NCI-H2081 treated with DMSO at 0.1 percent for 48 hours (cell line): Measurements from ENCODE around the gene ZFAND2A.
"Not testable (repeated sequence)": the region's sequence is repeated elsewhere in the genome, so short reads cannot be mapped to it uniquely, and the experiment has no call there.

ENCODE experiments used
- DNase-seq: peaks from one replicate; lab custom pipeline; 2025; lab: John Stamatoyannopoulos, UW

Gene ZFAND2A

DNA sequence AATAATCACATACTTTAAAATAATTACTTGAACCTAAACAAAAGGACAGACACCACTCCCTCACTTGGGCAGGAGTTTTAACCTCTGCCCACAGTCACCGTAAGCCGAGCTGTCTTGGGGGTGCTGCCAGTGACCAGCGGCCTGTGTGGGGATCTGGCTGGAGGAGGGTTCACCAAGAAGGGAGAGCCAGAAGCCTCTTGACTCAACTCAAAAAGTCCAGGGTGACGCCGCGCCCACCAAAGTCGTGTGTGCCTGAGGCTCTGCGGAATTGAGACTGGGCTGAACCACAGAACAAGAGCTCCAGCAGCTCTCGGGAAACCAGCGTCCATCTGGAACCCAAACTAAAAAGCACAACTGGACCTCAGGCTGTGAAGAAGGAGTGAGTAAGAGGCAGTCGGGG is 35.8 kb downstream of the ZFAND2A start:
- DNase-seq, result no peak

DNA sequence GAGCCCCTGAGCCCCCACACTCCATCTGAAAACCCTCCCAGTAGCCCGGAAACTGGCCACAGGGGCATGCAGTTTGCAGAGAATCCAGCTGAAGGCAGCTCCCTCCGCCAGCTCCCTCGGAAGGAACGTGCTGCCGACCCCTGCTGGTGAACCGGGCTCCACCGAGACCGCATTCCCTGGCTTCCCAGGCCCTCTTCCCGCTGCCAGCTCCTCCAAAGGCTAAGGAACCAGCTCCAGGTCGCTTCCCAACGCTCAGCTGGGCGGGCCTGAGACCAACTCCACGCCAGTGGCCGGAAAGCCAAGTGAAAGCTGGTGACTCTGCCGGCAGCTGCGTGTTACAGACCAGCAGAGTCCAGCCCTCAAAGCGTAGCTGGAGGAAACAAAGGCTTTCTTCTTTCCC is 36.3 kb downstream of the ZFAND2A start:
- no peak for DNase-seq

DNA sequence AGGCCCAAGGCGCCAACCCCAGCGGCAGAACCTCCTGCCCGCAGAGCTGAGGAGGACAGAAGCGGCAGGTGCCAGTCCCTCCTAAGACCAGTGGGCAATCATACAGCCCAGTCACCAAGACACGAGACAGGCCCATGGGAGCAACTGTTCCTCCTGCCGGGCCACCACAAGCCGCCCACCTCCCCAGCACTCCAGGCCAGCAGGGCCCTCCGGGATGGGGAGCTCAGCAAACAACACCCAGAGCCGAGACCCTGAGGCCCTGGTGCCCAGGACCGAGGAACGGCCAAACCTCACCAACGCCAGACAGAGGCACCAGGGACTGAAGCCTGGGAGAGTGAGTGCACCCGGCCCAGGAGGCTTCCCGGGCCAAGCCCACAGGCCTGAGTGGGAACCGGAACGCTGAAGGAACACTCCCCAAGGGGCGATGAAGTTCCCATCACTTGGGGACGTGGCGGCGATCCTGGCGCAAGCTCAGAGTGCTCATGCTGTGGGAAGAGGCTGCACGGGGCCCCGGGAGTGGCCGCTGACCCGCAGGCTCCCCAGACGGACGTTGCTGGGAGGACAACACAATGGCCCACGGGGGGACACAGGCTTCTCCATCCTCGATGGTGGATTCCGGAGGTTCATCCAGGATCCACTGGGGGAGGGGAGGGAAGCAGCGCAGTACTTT is 37.0 kb downstream of the ZFAND2A start:
- DNase-seq, result no peak

GRCh38 chr7:1121886-1122831 is 37.8 kb downstream of the ZFAND2A start:
- no peak for DNase-seq

DNA sequence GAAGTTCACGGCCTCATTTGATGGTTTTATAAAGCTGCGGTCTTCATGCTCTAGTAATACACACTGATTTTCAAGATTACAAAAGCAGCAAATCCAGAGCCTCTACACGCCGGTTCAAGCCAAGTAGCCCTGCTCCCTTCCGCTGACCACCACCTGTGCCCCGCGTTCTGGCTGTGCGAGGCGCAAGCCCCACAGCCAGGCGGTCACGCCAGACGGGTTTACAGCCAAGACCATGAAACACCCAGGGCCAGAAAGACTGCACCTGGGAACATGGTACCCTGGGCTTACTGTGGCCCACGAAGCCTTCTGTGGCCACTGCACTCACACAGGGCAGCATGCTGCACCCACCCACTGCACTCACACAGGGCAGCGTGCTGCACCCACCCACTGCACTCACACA is 38.5 kb downstream of the ZFAND2A start:
- DNase-seq, result no peak

DNA sequence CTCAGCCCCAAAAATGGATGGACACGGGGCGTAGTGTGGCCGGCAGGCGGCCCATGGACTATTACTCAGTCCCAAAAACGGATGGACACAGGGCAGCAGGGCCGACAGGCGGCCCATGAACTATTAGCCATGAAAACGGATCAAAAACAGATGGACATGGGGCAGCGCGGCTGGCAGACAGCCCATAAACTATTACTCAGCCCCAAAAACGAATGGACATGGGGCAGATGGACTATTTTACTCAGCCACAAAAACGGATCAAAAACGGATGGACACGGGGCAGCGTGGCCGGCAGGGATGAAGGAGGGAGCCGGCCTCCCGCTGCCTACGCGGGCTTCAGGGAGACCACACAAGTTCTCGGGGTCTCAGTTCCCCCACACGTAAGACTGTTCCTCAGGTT is 39.2 kb downstream of the ZFAND2A start:
- DNase-seq, result no peak

DNA sequence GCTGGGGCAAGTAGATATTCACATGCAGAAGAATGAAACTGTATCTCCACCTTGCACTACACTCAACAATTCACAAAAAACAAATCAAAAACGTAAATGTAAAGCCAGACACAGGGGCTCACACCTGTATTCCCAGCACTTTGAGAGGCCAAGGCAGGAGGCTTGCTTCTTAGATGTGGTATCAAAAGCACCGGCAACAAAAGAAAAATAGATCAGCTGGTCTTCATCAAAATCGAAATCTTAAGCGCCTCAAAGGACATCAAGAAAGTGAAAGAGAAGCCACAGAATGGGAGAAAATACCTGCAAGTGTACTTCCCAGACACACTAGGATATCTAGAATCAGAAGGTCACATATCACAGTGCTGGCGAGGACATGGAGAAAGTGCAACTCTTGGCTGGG is 40.8 kb downstream of the ZFAND2A start:
- no peak for DNase-seq

DNA sequence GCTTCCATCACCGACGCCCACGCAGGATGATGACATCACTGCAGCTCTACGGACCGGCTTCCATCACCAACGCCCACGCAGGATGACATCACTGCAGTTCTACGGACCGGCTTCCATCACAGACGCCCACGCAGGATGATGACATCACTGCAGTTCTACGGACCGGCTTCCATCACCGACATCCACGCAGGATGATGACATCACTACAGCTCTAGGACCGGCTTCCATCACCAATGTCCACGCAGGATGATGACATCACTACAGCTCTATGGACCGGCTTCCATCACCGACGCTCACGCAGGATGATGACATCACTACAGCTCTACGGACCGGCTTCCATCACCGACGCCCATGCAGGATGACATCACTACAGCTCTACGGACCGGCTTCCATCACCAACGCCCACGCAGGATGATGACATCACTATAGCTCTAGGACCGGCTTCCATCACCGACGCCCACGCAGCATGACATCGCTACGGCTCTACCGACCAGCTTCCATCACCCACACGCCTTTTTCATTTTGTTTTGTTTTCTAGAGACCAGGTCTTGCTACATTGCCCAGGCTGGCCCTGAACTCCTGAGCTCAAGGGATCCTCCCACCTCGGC is 42.6 kb downstream of the ZFAND2A start:
- no peak for DNase-seq

- not testable (repeated sequence) for DNase-seq
Measured at GRCh38 chr7:1116383-1117008, 43.5 kb downstream of the ZFAND2A start.

GRCh38 chr7:1115171-1116045 is 44.6 kb downstream of the ZFAND2A start:
- not testable (repeated sequence) for DNase-seq

DNA sequence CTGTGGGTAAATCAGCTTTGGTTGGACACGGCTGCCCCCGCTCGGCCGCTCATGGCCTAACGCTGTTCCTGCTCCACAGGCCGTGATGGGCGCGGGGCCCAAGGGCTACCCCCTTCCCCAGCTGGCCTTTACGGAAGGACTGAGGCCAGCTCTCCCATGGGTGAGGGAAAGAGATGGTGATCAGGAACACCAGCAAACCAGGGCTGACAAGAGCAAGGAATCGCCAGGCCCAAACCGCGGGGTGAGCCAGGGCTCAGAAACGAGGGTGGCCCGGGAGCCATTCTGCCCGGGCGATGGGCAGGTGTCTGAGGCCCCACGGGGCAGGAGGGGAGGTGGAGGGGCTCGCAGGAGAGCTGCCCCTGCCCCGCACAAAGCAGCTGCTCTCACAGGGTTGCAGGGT is 45.5 kb downstream of the ZFAND2A start:
- no peak for DNase-seq

DNA sequence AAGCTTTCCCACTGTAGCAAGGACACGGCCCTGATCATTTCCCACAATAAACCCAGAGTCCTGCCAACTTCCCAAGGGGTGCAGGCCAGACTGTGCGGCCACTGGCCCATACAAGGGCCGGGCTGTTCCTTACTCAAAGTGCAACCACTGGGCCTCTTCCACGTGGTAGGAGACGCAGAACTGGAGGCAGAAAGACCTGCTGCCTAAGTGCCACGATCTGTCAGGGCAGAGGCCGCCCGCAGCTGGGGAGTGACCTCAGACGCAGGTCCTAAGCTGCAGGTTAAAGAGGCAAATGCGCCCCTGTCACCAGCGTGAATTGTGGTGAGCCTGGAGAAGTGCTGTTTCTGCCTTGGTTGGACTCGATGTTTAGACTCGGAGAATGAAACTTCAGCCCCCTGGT is 45.9 kb downstream of the ZFAND2A start:
- no peak for DNase-seq

GRCh38 chr7:1113548-1113885 is 46.5 kb downstream of the ZFAND2A start:
- no peak for DNase-seq

GRCh38 chr7:1112625-1113547 is 47.1 kb downstream of the ZFAND2A start:
- no peak for DNase-seq

- DNase-seq, result no peak
Measured at GRCh38 chr7:1112109-1112508, 47.9 kb downstream of the ZFAND2A start.

DNA sequence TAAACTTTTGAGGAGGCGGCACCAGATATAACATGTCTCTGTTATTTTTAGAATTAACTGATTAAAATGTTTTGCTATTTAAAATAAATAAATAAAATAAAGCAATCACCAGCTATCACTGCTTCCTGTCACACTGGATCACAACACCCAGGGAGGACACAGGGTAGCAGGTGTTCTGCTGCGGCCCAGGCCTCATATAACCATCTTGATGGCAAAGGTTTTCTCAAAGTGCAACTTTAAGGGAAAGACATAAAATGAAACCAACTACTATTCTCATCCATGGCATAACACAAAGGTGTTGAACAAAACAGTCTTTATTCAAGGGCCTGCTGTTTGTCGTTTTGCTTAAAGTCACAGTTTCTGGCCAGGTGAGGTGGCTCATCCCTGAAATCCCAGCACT is 48.8 kb downstream of the ZFAND2A start:
- DNase-seq, result no peak

DNA sequence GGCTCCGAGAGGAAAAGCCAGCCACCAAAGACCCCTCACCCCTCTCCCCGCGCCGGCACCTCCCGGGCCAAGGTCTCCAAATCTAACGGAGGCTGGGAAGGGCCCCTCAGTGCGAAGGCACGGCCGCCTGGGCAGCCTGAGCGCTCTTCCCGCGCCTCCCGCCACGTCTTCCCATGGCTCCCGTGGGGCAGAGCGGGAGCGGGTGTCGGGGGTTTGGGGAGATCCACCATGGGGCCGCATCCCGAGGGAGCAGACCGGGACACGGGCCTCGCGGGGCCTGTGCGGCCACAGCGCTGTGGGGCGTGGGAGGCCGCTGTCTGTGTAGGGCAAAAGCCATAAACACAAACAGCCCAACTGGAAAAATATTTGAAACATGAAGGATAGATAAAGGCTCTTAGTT is 49.6 kb downstream of the ZFAND2A start:
- DNase-seq, result no peak

GRCh38 chr7:1109581-1110310 is 50.2 kb downstream of the ZFAND2A start:
- no peak for DNase-seq

- no peak for DNase-seq
Measured at GRCh38 chr7:1108264-1108920, 51.6 kb downstream of the ZFAND2A start.
